ENCODE data around the gene FAF1.

GRCh38 chr1:50693829-50694228 lies 266.2 kb downstream of the FAF1 start:
- TF ChIP-seq CTCF (IDR thresholded peaks at IDR 0.05) (no peak), POLR2A (IDR thresholded peaks at IDR 0.05) (no peak)
